Measurements from ENCODE around the gene SRP54. TPM values are rescaled to one million over a fixed set of nuclear protein-coding genes. Genes with fewer than 3 reads are reported as not detected.

The SRP54 gene
- total and polyA plus RNA-seq, 2 donors (not counting 1 experiment from before 2014, with no cell fraction given): 71.5 to 93.9 TPM

DNA sequence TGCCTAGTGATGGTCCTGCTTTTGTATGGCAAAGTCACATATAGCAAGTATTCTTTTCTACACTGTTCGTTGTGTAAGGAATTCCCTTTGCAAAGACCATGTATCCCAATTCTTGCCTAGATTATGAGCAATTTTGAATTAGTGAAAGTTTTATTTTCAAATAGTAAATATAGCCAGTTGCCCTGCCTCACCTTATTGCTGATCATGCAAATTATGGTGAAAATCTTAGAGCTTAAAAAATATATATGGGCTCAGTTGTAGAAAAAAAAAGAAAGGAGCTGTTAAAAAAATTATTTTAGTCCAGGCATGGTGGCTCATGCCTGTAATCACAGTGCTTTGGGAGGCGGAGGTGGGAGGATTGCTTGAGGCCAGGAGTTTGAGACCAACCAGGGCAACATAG is 18.8 kb downstream of the SRP54 start:
- Histone ChIP-seq H3K4me3 (replicated peaks in 1 of 4; ENCODE audit: control extremely low read depth in 1 of 4, insufficient read depth in 1 of 4, low read depth in 3 of 4, low read length in 4 of 4) (no peak overlapping the region), H3K4me2 (ENCODE audit: extremely low read depth, insufficient read depth, low read length) (no peak overlapping the region), H4K20me1 (ENCODE audit: control insufficient read depth, extremely low read depth, insufficient read depth, low read length) (no peaks in the 10 kb centered on the region), H3K79me2 (ENCODE audit: control insufficient read depth, insufficient read depth, low read length) (no peaks in the 10 kb centered on the region), H3K9me3 (ENCODE audit: control insufficient read depth, insufficient read depth, low read depth, low read length) (no peaks in the 10 kb centered on the region), H3K9ac (ENCODE audit: insufficient read depth, low read length) (no peak overlapping the region), H2AFZ (ENCODE audit: low read length) (no peak overlapping the region), H3K36me3 (ENCODE audit: control insufficient read depth, insufficient read depth, low read length) (no peaks in the 10 kb centered on the region), H3K27me3 (ENCODE audit: control insufficient read depth, insufficient read depth, low read length) (no peaks in the 10 kb centered on the region), H3K4me1 (ENCODE audit: control insufficient read depth, extremely low read depth, insufficient read depth, low read length) (no peaks in the 10 kb centered on the region), H3K27ac (ENCODE audit: insufficient read depth, low read length) (no peak overlapping the region)
- no peak for DNase-seq (ENCODE audit: low read depth in 2 of 2)
- no peak for TF ChIP-seq EZH2 (IDR thresholded peaks at IDR 0.05; ENCODE audit: low read length, missing control alignments)
- TF ChIP-seq, protein P1, sequence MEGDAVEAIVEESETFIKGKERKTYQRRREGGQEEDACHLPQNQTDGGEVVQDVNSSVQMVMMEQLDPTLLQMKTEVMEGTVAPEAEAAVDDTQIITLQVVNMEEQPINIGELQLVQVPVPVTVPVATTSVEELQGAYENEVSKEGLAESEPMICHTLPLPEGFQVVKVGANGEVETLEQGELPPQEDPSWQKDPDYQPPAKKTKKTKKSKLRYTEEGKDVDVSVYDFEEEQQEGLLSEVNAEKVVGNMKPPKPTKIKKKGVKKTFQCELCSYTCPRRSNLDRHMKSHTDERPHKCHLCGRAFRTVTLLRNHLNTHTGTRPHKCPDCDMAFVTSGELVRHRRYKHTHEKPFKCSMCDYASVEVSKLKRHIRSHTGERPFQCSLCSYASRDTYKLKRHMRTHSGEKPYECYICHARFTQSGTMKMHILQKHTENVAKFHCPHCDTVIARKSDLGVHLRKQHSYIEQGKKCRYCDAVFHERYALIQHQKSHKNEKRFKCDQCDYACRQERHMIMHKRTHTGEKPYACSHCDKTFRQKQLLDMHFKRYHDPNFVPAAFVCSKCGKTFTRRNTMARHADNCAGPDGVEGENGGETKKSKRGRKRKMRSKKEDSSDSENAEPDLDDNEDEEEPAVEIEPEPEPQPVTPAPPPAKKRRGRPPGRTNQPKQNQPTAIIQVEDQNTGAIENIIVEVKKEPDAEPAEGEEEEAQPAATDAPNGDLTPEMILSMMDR (conservative IDR thresholded peaks at IDR 0.05 in 1 of 2, IDR thresholded peaks at IDR 0.05 in 1 of 2; ENCODE audit: low read depth in 1 of 2, low read length in 2 of 2): no peak

DNA sequence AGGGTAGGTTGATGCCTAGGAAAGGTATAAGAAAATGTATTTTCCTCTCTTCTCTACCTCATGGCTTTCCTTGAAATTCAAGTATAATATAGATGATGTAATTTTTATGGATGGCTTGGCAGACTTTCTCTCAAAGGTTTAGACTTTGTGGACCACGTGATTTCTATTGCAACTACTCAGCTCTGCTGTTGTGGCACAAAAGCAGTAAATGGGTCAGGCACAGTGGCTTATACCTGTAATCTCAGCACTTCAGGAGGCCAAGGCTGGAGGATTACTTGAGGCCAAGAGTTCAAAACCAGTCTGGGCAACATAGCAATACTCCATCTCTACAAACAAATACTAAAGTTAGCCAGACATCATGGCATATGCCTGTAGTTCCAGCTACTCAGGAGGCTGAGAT is 22.0 kb downstream of the SRP54 start:
- Histone ChIP-seq H3K4me1 (ENCODE audit: control insufficient read depth, extremely low read depth, insufficient read depth, low read length) (no peaks in the 10 kb centered on the region), H3K4me3 (replicated peaks in 1 of 4; ENCODE audit: control extremely low read depth in 1 of 4, insufficient read depth in 1 of 4, low read depth in 3 of 4, low read length in 4 of 4) (no peak overlapping the region), H3K9me3 (ENCODE audit: control insufficient read depth, insufficient read depth, low read depth, low read length) (no peaks in the 10 kb centered on the region), H2AFZ (ENCODE audit: low read length) (no peak overlapping the region), H3K36me3 (ENCODE audit: control insufficient read depth, insufficient read depth, low read length) (no peaks in the 10 kb centered on the region), H3K27me3 (ENCODE audit: control insufficient read depth, insufficient read depth, low read length) (no peaks in the 10 kb centered on the region), H3K79me2 (ENCODE audit: control insufficient read depth, insufficient read depth, low read length) (no peaks in the 10 kb centered on the region), H3K27ac (ENCODE audit: insufficient read depth, low read length) (no peak overlapping the region), H3K9ac (ENCODE audit: insufficient read depth, low read length) (no peak overlapping the region), H4K20me1 (ENCODE audit: control insufficient read depth, extremely low read depth, insufficient read depth, low read length) (no peaks in the 10 kb centered on the region), H3K4me2 (ENCODE audit: extremely low read depth, insufficient read depth, low read length) (no peak overlapping the region)
- TF ChIP-seq EZH2 (IDR thresholded peaks at IDR 0.05; ENCODE audit: low read length, missing control alignments): no peak
- TF ChIP-seq, protein P1 (conservative IDR thresholded peaks at IDR 0.05 in 1 of 2, IDR thresholded peaks at IDR 0.05 in 1 of 2; ENCODE audit: low read depth in 1 of 2, low read length in 2 of 2): no peak
- no peak for DNase-seq (ENCODE audit: low read depth in 2 of 2)

DNA sequence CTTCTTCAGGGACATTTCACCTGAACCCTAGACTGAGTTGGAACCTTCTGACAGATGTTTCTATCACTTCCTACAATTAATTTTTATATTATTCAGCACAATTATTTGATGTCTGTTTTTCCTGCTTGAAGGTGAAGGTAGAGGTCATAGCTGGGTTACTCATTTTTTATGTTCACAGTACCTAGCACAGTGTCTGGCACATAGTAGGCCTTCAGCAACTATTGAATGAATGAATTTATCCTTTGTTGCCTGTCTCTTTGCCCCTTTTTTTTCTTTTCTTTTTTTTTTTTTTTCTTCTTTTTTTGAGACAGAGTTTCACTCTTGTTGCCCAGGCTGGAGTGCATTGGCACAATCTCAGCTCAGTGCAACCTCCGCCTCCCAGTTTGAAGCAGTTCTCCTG is 33.8 kb downstream of the SRP54 start:
- H3K4me1 ChIP-seq (ENCODE audit: control insufficient read depth, extremely low read depth, insufficient read depth, low read length): no peaks in the 10 kb centered on the region
- H3K79me2 ChIP-seq (ENCODE audit: control insufficient read depth, insufficient read depth, low read length): no peaks in the 10 kb centered on the region
- H3K36me3 ChIP-seq (ENCODE audit: control insufficient read depth, insufficient read depth, low read length): peaks cover 5% of the 10 kb centered on the region
- H2AFZ ChIP-seq (ENCODE audit: low read length): no peak overlapping the region
- H3K4me2 ChIP-seq (ENCODE audit: extremely low read depth, insufficient read depth, low read length): no peak overlapping the region
- H3K9ac ChIP-seq (ENCODE audit: insufficient read depth, low read length): no peak overlapping the region
- H3K27me3 ChIP-seq (ENCODE audit: control insufficient read depth, insufficient read depth, low read length): no peaks in the 10 kb centered on the region
- no peak overlapping the region for H3K27ac ChIP-seq (ENCODE audit: insufficient read depth, low read length)
- no peak for DNase-seq (ENCODE audit: low read depth in 2 of 2)
- no peaks in the 10 kb centered on the region for H3K9me3 ChIP-seq (ENCODE audit: control insufficient read depth, insufficient read depth, low read depth, low read length)
- no peaks in the 10 kb centered on the region for H4K20me1 ChIP-seq (ENCODE audit: control insufficient read depth, extremely low read depth, insufficient read depth, low read length)
- H3K4me3 ChIP-seq (replicated peaks in 1 of 4; ENCODE audit: control extremely low read depth in 1 of 4, insufficient read depth in 1 of 4, low read depth in 3 of 4, low read length in 4 of 4): no peak overlapping the region
- TF ChIP-seq, protein P1 (conservative IDR thresholded peaks at IDR 0.05 in 1 of 2, IDR thresholded peaks at IDR 0.05 in 1 of 2; ENCODE audit: low read depth in 1 of 2, low read length in 2 of 2): no peak
- TF ChIP-seq EZH2 (IDR thresholded peaks at IDR 0.05; ENCODE audit: low read length, missing control alignments): no peak

All from fibroblast of lung (primary cell).